HEK293T (cell line): ENCODE results near the gene ALG9.

Source experiments
- CTCF ChIA-PET: fragments of 350-600 bp; formaldehyde crosslinking; extraction: SDS; loops from one replicate; lab custom pipeline; 2021; ENCODE audit warnings: antibody characterized with exemption, inconsistent platforms; lab: Yijun Ruan, JAX
- POLR2A ChIA-PET: fragments of 350-600 bp; formaldehyde crosslinking; extraction: SDS; loops from one replicate; lab custom pipeline; 2020; ENCODE audit warnings: antibody characterized with exemption, inconsistent platforms; lab: Yijun Ruan, JAX
- DNase-seq: peaks from one replicate; pipeline ENCODE4 v3.0.0; 2012; ENCODE audit warnings: mixed read lengths; ENCODE audit errors: extremely low spot score
- ARNT ChIP-seq: fragments of 450-650 bp; IDR thresholded peaks from 2 replicates; pipeline ENCODE4 v1.6.1; 2017; ENCODE audit warnings: mild to moderate bottlenecking
- BHLHE40 ChIP-seq: fragments of 450-650 bp; IDR thresholded peaks from 2 replicates; pipeline ENCODE4 v1.6.1; 2016; ENCODE audit warnings: mild to moderate bottlenecking, moderate library complexity, borderline replicate concordance
- CTBP1 ChIP-seq: fragments of 450-650 bp; IDR thresholded peaks from 2 replicates; pipeline ENCODE4 v1.6.1; 2016; ENCODE audit warnings: borderline replicate concordance
- ELF4 ChIP-seq: fragments of 450-650 bp; IDR thresholded peaks from 2 replicates; pipeline ENCODE4 v1.6.1; 2017; ENCODE audit warnings: antibody characterized with exemption
- FOXA1 ChIP-seq: fragments of 450-650 bp; IDR thresholded peaks from 2 replicates; pipeline ENCODE4 v1.6.1; 2016; ENCODE audit warnings: mild to moderate bottlenecking
- FOXK2 ChIP-seq: fragments of 450-650 bp; IDR thresholded peaks from 2 replicates; pipeline ENCODE4 v1.6.1; 2016; ENCODE audit warnings: mild to moderate bottlenecking
- FOXM1 ChIP-seq: fragments of 450-650 bp; IDR thresholded peaks from 2 replicates; pipeline ENCODE4 v1.6.1; 2017; ENCODE audit warnings: mild to moderate bottlenecking, borderline replicate concordance
- HDGF ChIP-seq: fragments of 450-650 bp; IDR thresholded peaks from 2 replicates; pipeline ENCODE4 v1.6.1; 2017; ENCODE audit warnings: antibody characterized with exemption, borderline replicate concordance
- L3MBTL2 ChIP-seq: fragments of 450-650 bp; conservative IDR thresholded peaks from 2 replicates; pipeline ENCODE4 v1.6.1; 2016; ENCODE audit warnings: mild to moderate bottlenecking
- LEF1 ChIP-seq: fragments of 450-650 bp; IDR thresholded peaks from 2 replicates; pipeline ENCODE4 v1.6.1; 2017; ENCODE audit warnings: mild to moderate bottlenecking, borderline replicate concordance
- NFRKB ChIP-seq: fragments of 450-650 bp; IDR thresholded peaks from 2 replicates; pipeline ENCODE4 v1.6.1; 2016; ENCODE audit warnings: mild to moderate bottlenecking, moderate library complexity
- SP1 ChIP-seq: fragments of 450-650 bp; IDR thresholded peaks from 2 replicates; pipeline ENCODE4 v1.6.1; 2017
- SUZ12 ChIP-seq: fragments of 450-650 bp; IDR thresholded peaks from 2 replicates; pipeline ENCODE4 v1.6.1; 2016; ENCODE audit warnings: mild to moderate bottlenecking
- TARDBP ChIP-seq: fragments of 450-650 bp; IDR thresholded peaks from 2 replicates; pipeline ENCODE4 v1.6.1; 2016
- ZNF384 ChIP-seq: fragments of 450-650 bp; IDR thresholded peaks from 2 replicates; pipeline ENCODE4 v1.6.1; 2016
- TF ChIP-seq, protein P1 (sequence below): fragments of 450-650 bp; IDR thresholded peaks from 2 replicates; pipeline ENCODE4 v1.6.1; 2016

The ALG9 gene

DNA sequence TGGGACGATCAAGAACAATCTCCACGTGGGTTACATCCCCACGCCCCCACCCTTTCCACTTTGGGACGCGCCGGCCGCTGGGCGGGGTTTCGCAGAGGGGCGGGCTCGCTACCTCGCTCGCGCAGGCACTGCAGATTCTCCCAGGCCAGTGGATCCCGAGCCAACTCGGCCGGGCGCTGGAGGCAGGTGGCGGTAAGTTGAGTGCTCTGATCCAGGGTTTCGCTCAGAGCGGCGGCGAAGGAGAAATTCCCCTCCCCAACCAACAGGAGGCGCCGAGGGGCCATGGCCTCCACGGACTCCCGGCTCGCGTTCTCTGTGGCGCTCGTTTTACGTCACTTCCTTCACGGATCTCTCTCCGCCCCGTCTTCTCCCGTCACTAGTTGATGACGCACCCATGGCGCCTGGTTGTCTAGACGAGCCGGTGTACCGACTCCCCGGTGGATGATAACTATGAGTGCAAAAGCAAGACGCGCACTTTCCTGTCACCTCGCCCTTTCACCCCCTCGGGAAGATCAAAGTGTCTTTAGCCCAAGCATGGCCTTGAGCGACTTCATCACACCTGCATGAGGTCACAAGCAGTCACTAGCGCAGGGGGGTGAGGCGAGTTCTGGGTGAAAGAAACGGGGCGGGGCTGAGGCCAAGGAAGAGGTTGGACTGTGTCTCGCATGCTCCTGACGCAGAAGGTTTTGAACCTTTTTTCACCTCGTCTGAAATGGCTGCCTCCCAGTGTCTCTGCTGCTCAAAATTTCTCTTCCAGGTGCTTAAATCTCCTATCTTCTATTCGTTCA, 7.7 kb upstream of the ALG9 start, which contains the start of the genes CFAP68 and FDXACB1:
Gene CFAP68 (plus strand): TSS at position 693 of the 788 bp plus-strand sequence. CDS start 20 bp downstream, at position 713.
Gene FDXACB1 (minus strand): TSS at position 317 of the 788 bp plus-strand sequence. CDS start 33 bp downstream, at position 284.
- peak; percentile 97 for DNase-seq
- TF ChIP-seq CTBP1: peak; percentile 61; the same call in 1 of the 2 replicates
- no peak for TF ChIP-seq SP1
- TF ChIP-seq LEF1: no peak; the same call in 1 of the 2 replicates
- TF ChIP-seq BHLHE40: no peak
- TF ChIP-seq L3MBTL2: peak; percentile 46
- TF ChIP-seq NFRKB: no peak
- no peak for TF ChIP-seq SUZ12
- TF ChIP-seq FOXM1: no peak
- TF ChIP-seq, protein P1, sequence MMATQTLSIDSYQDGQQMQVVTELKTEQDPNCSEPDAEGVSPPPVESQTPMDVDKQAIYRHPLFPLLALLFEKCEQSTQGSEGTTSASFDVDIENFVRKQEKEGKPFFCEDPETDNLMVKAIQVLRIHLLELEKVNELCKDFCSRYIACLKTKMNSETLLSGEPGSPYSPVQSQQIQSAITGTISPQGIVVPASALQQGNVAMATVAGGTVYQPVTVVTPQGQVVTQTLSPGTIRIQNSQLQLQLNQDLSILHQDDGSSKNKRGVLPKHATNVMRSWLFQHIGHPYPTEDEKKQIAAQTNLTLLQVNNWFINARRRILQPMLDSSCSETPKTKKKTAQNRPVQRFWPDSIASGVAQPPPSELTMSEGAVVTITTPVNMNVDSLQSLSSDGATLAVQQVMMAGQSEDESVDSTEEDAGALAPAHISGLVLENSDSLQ: peak; percentile 52; the same call in 1 of the 2 replicates
- no peak for TF ChIP-seq FOXA1
- no peak for TF ChIP-seq ARNT
- peak; percentile 68; the same call in 1 of the 2 replicates for TF ChIP-seq TARDBP
- no peak for TF ChIP-seq ELF4
- TF ChIP-seq FOXK2: no peak
- TF ChIP-seq HDGF: no peak
- no peak for TF ChIP-seq ZNF384
- ChIA-PET CTCF (interaction anchor here (0.9 kb wide), 1 partner anchor 103 kb away, joined by 3 read pairs; no protein-coding TSS in a partner anchor), POLR2A (interaction anchor here (0.9 to 1.9 kb wide), 6 partner anchors 8 to 103 kb away, joined by 3 to 9 read pairs (median 4); partner anchors contain the start of gene ALG9)

DNA sequence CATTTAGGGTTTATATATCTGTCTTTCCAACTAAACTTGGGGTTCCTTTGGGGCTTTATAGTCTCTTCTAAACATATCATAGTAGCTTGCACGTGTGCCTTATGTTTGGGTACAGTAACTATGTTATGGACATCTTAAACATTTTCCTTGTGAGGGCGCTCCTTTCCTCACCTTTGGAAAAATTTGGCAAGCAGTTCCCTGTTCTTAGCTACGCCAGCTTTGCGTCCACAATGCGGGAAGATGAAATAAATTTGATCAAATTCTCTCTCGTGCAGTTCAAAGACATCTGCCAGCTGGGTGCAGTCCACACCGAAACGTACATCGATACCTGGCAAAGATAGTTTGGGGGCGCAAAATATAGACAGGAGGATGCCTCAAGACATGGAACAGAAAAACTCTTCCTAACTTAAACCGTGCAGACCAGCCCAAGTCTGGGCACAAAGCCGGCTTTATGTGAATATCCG, 7.0 kb upstream of the ALG9 start:
- DNase-seq: no peak
- ChIA-PET POLR2A (interaction anchor here (1.1 to 1.9 kb wide), 4 partner anchors 48 to 103 kb away, joined by 3 to 9 read pairs (median 4); no protein-coding TSS in a partner anchor), CTCF (interaction anchor here (0.9 kb wide), 1 partner anchor 103 kb away, joined by 3 read pairs; no protein-coding TSS in a partner anchor)
- TF ChIP-seq HDGF (no peak), L3MBTL2 (0 out of 2 replicates have a peak, but pooled peaks have one; percentile 12)

DNA sequence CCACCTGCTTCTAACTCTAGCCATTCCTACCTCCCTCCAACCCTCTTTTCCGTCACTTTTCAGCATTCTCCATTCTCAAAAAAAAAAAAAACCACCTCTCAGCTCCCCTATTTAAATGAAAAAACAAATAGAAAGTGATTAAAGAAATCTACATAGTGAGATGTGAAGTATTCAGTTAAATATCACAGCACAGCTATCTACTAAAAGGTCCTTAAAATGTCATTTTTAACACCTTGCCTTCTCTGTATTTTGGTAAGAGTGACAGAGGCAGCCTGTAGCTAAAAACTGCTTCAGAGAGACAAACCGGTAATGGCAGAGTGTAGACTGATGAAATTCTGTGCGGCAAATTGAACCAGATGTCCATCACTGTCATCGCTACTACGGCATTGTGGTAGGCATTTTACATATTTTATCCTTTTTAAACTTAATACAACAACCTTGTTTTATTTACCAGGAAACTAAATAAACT, 346 bp upstream of the ALG9 start:
- TF ChIP-seq SUZ12 (no peak), FOXA1 (no peak), L3MBTL2 (0 out of 2 replicates have a peak, but pooled peaks have one; percentile 12), ZNF384 (peak; percentile 56; the same call in 1 of the 2 replicates)
- ChIA-PET CTCF (interaction anchor here (0.5 to 1.6 kb wide), 7 partner anchors 24 to 1867 kb away, joined by 3 to 6 read pairs (median 3); no protein-coding TSS in a partner anchor), POLR2A (interaction anchor here (0.7 to 2.0 kb wide), 14 partner anchors 8 to 267 kb away, joined by 3 to 20 read pairs (median 4); partner anchors contain the start of gene CFAP68)
- no peak for DNase-seq

DNA sequence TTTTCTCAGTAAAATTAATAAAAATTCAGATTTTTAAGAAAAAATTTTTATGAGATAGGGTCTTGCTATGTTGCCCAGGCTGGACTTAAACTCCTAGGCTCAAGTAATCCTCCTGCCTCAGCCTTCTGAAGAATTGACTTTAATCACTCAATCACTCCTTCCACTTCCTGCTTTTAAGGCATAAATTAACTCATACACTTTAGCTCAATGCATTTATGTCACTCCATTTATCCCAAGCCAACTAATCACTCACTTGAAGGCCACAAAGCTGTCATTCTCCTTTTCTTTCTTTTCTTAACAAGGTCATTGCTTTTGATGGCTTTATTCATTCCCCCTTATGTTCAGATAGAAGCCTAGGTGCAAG, 877 bp downstream of the ALG9 start:
- ChIA-PET POLR2A (interaction anchor here (0.7 to 2.0 kb wide), 13 partner anchors 9 to 208 kb away, joined by 3 to 20 read pairs (median 4); partner anchors contain the start of genes CFAP68, DLAT and PPP2R1B), CTCF (interaction anchor here (0.5 to 1.1 kb wide), 4 partner anchors 111 to 1298 kb away, joined by 3 to 6 read pairs (median 4); no protein-coding TSS in a partner anchor)
- no peak for TF ChIP-seq ZNF384
- TF ChIP-seq ARNT: no peak
- no peak for TF ChIP-seq LEF1
- no peak for TF ChIP-seq HDGF
- no peak for TF ChIP-seq BHLHE40
- no peak for TF ChIP-seq CTBP1
- no peak for TF ChIP-seq FOXA1
- TF ChIP-seq FOXM1: no peak
- TF ChIP-seq, protein P1: peak; percentile 91
- TF ChIP-seq FOXK2: no peak
- no peak for TF ChIP-seq TARDBP
- no peak for TF ChIP-seq SUZ12
- no peak for TF ChIP-seq L3MBTL2
- TF ChIP-seq SP1: no peak
- TF ChIP-seq ELF4: peak; percentile 43; the same call in 1 of the 2 replicates
- no peak for TF ChIP-seq NFRKB
- no peak for DNase-seq

DNA sequence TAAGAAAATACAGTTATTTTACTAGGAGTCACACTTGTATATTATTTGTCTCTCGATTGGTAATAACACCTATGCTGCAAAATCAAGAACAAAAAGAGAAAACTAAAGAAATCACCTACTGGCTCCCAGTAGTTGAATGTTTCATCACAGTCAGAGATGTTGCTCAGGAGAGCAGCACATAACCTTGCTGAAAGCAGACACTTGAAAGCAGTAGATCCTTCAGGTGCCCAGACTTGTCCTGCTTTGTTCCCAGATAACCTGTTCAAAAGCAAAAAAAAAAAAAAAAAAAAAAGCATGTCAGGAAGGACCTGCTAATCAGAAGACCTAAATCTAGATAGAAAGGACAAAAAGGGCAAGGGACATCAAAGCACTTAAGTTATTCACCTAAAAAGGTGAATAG, 1.3 kb downstream of the ALG9 start:
- ChIA-PET CTCF (interaction anchor here (0.6 to 0.7 kb wide), 2 partner anchors 147 to 1298 kb away, joined by 4 to 6 read pairs; no protein-coding TSS in a partner anchor), POLR2A (interaction anchor here (0.7 to 1.8 kb wide), 7 partner anchors 9 to 155 kb away, joined by 3 to 6 read pairs (median 4); partner anchors contain the start of genes CFAP68 and DLAT)
- DNase-seq: no peak
- TF ChIP-seq CTBP1 (no peak), BHLHE40 (no peak), FOXK2 (no peak), ARNT (no peak), FOXM1 (no peak), HDGF (no peak), FOXA1 (no peak), ZNF384 (no peak), ELF4 (no peak), L3MBTL2 (no peak), TARDBP (no peak), SUZ12 (no peak), SP1 (no peak), NFRKB (no peak), LEF1 (no peak)
- TF ChIP-seq, protein P1: no peak
